SK-N-MC (cell line): ENCODE results near the gene R3HDM2.
A peak's percentile ranks its signal among the peaks of the same experiment; 100 is the strongest.

Experiments used
- DNase-seq: peaks from one replicate; pipeline ENCODE4 v3.0.0-alpha.2; 2011; ENCODE audit warnings: low read depth, low spot score
- H3K27ac ChIP-seq: fragments of 200-600 bp; sonication (generic); 2 replicates; pipeline ENCODE4 v1.5.1; 2016; ENCODE audit warnings: mixed run types
- H3K36me3 ChIP-seq: fragments of 200-600 bp; sonication (generic); 2 replicates; pipeline ENCODE4 v1.6.1; 2017; ENCODE audit warnings: antibody characterized with exemption, low read length, mixed read lengths; ENCODE audit not compliant: insufficient read depth
- H3K4me3 ChIP-seq: fragments of 200-600 bp; sonication (generic); 2 replicates; pipeline ENCODE4 v1.5.1; 2016
- H3K9ac ChIP-seq: fragments of 200-600 bp; sonication (generic); 2 replicates; pipeline ENCODE4 v1.8.0; 2017; ENCODE audit warnings: mixed run types, mixed read lengths; ENCODE audit not compliant: insufficient read length
- H3K9me3 ChIP-seq: fragments of 200-600 bp; sonication (generic); 2 replicates; pipeline ENCODE4 v1.6.1; 2017; ENCODE audit warnings: low read depth, mild to moderate bottlenecking, antibody characterized with exemption, low read length, moderate library complexity, mixed read lengths
- EZH2 ChIP-seq: fragments of 200-600 bp; sonication (generic); IDR thresholded peaks from one replicate; pipeline ENCODE4 v1.6.1; 2017; ENCODE audit warnings: antibody characterized with exemption
- FOXP2 ChIP-seq: optimal IDR thresholded peaks from 2 replicates; pipeline ENCODE3; 2011; ENCODE audit warnings: mild to moderate bottlenecking, moderate library complexity; ENCODE audit not compliant: insufficient read depth; ENCODE audit errors: extremely low read length, control extremely low read depth
- POLR2AphosphoS5 ChIP-seq: IDR thresholded peaks from 2 replicates; pipeline ENCODE4 v1.6.1; 2012; ENCODE audit warnings: mild to moderate bottlenecking, low read depth, low read length, borderline replicate concordance

Gene R3HDM2

DNA sequence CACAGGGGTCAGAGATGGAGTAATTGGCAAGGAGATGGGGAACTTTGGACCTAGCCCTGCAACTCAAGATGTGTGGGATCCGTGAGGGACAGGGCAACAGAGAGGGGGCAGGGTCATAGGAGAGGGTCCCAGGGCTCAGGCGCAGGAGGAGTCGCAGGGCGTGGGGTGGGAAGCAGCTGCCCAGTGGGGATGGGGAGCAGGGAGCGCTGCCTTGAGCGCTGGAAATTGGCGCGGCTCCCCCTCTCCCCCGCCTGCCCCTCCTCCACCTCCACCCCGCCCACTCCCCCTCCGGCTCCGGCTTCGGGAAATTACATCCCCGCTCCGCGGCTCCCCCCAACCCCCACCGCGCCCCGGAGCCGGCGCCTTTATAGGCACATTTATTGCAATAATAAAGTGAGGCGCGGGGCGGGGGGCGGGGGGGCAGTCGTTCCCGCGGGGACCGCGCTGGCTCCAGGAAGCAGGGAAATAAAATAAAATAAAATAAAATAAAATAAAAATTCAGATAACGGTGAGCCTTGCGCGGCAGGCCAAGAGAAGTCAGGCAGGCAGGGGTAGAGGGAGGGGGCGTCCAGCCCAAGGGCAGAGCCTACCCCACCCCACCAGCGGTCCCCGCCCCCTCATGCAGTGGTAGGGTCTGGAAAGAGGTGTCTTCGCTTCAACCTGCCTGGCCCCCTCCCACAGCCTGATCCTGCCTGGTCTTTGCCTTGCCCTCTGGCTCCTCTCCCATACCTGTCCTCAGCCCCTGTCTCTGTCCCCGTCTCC lies 210.7 kb downstream of the R3HDM2 start:
- Histone ChIP-seq H3K36me3 (no peaks in the 10 kb centered on the region), H3K27ac (no peak overlapping the region), H3K9ac (no peak overlapping the region), H3K9me3 (no peaks in the 10 kb centered on the region), H3K4me3 (peak overlapping the region; percentile 80)
- DNase-seq: no peak
- TF ChIP-seq FOXP2: no peak
- TF ChIP-seq POLR2AphosphoS5: no peak
- no peak for TF ChIP-seq EZH2

DNA sequence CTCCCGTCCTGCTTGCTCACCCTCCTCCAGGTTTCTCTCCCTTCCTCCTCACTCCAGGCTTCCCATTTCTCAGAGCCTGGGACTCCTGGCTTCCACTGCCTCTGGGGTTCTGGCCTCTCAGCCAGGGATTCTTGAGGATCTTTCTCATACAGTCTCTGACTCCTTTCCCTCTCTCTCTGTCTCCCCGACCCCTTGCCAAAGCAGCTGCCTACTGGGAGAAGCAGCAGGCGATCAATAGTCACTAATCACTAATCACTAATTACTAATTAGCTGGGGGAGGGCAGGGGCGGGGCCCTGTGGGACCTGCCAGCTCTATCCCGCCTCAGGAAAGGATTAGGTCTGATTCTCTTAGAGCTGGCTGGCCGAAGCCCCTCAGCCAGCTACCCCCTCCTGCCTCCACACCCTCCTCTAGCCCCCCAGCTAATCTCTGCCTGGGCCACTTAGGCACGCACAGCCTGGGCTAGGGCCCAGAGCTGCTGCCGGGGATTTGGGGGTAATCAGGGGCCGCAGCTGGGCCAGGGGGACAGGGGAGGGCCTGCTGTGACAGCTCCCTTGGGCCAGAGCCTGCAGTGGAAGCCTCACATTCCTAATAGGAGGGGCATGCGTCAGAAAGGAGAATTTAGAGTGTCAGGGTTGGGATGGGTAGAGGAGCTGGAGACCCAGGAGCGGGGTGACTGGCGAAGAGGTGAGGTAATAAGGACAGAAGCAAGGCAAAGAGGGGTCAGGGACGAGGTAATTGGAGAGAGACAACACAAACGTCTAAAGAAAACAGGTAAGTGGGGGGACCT lies 211.4 kb downstream of the R3HDM2 start:
- Histone ChIP-seq H3K4me3 (peak overlapping the region; percentile 80), H3K9me3 (no peaks in the 10 kb centered on the region), H3K9ac (peak overlapping the region; percentile 52), H3K27ac (peak overlapping the region; percentile 70), H3K36me3 (no peaks in the 10 kb centered on the region)
- DNase-seq: no peak
- TF ChIP-seq FOXP2 (no peak), POLR2AphosphoS5 (no peak), EZH2 (no peak)

DNA sequence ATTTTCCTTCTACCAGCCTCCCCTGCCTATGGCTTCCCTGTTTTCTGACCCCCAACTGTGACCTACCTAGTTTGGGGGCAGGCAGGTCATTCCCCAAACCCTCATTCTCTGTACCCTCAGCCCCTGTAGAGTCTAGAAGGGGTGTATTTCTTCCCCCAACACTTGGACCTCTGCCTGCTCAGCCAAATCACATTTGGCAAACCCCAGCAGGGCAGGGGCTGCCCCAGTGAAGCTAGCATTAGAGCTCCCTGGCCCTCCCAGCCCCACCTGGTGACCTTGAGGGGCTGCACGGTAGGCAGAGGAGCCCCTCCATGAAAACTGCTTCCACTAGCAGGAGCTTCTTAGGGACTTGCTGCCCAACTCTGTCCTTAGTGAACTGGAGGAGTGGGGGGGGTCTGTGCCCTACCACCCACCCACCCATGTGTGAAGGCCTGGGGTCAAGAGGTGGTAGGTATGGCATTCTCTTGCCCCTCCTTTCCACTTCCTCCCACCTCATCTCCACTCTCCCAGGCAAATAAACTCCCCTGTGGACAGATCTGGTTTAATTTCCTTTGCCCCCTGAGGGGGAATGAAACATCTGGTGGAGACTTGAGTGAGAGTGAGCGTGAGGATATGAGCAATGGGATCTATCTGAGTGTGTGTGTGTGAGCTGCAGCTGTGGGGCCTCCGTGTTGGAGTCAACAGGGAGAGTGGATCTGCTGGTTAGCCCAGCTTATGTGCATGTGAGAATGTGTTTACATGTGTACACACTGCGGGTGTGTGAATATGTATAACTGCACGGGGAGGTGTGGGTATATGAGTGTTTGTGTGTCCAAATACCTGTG lies 212.6 kb downstream of the R3HDM2 start:
- TF ChIP-seq EZH2 (no peak), POLR2AphosphoS5 (no peak), FOXP2 (no peak)
- Histone ChIP-seq H3K9ac (peak overlapping the region; percentile 52), H3K36me3 (no peaks in the 10 kb centered on the region), H3K9me3 (no peaks in the 10 kb centered on the region), H3K4me3 (peak overlapping the region; percentile 80), H3K27ac (peak overlapping the region; percentile 70)
- DNase-seq: no peak

DNA sequence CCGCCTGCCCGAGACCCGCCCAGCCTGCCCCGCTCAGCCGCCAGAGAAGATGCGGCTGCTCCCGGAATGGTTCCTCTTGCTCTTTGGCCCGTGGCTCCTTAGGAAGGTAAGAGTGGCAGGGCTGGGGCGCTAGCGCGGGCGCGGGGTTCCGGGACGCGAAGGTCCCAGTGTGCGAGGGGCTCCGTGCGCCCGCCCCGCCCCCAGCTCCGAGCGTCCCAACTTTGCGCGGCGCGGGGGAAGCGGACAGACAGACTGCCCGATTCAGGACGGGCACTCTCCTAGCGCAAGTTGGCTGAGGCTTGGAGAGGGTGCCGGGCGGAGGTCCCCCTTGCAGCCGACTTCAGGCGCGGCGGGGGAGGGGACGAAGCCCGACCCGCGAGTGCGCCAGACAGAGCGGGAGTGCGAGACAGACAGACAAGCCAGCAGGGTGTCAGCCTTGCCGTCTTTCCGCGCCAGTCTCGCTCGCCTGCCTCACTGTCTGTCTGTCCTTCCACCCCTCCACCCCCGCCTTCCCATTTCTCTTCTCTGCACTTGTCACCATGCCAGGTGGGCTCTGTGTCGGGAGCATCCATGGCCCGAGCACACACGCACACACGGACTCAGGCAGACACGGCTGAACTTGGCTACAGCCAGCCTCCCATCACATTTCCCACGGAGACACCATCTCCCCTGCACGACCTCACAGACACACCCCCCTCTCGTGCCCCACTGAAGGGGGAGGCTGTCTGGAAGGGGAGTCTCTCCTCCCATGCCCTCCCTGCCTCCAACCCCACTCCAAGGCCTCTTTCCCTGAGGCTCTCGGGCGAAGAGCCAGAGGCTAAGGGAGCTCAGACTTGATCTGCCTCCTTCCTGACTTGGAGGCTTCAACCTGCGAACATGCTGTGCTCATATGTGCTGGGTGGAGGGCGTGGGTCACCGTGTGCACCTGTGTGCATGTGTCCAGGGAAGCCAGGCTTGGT lies 213.6 kb downstream of the R3HDM2 start:
- TF ChIP-seq POLR2AphosphoS5: no peak
- TF ChIP-seq FOXP2: no peak
- no peak for TF ChIP-seq EZH2
- DNase-seq: no peak
- Histone ChIP-seq H3K9me3 (no peaks in the 10 kb centered on the region), H3K36me3 (peaks cover 3% of the 10 kb centered on the region; the same call in 1 of the 2 replicates), H3K27ac (no peak overlapping the region), H3K9ac (peak overlapping the region; percentile 67), H3K4me3 (peak overlapping the region; percentile 80)

DNA sequence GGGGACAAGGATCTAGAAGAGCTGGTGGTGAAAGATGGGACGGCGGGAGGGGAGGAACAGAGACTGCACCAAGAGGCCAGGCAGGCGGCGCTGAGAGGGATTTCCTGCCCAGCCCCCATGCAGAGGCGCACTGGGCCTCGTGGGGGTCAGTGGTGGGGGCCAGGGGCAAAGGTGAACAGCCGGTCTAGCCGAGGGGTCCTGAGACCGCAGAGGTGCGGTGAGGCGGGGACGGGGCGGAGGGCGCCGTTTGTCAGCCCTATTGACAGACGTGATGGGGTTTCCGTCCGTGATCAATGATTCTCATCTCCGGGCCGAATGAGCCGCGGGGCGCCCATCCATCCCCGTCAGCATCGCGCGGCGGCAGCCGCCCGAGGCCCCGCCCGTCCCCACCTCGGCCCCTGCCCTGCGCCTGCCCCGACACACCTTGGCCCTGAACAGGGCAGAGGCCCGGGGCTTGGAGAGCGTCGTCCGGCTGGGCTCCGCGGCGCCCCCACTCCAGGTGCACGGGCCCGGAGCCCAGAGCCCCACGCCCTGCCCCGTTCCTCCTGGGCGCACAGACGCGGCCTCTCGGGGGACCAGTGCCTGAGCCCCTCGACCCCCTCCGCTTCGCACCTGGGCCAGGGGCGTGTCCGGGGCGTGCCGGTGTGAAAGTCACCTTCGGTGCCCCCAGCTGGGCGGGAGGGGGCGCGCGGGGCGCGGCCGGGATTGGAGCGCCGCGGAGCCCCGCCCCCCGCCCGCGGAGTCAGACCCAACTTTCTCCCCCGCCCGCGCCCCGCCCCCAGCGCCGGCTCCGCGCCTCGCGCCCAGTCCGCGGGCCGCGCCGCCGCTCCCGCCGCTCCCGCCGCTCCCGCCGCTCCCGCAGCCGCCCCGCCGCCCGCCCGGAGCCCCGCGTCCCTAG lies 214.6 kb downstream of the R3HDM2 start, which contains the start of gene NXPH4:
Gene NXPH4, plus strand, starts transcription at position 781 of the 898 bp plus-strand sequence. CDS start 176 bp downstream, outside the sequence.
- DNase-seq: no peak
- no peaks in the 10 kb centered on the region for H3K9me3 ChIP-seq
- peak within 1 kb of the TSS; percentile 67 for H3K9ac ChIP-seq
- H3K36me3 ChIP-seq: peaks cover 6% of the 10 kb centered on the region; the same call in 1 of the 2 replicates
- H3K4me3 ChIP-seq: peak within 1 kb of the TSS; percentile 80
- TF ChIP-seq EZH2 (no peak), FOXP2 (no peak), POLR2AphosphoS5 (no peak)
- H3K27ac ChIP-seq: no peak within 1 kb of the TSS

DNA sequence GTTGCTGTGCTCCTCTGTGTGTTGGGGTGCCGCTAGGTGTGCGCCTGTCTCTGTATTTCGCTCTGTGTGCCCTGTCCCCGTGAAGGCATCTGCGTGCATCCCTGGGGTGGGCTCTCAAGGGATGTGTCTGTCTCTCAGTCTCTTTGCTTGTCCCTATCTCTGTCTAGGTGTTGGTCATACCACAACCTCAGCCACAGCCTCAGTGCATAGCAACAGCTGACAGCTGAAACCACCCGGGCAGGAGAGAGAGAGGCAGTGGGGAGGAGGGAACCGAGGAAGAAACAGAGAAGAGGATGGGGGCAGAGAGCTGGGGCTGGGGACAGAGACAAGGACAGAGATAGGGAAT lies 215.2 kb downstream of the R3HDM2 start:
- no peak overlapping the region for H3K27ac ChIP-seq
- DNase-seq: no peak
- H3K36me3 ChIP-seq: peaks cover 6% of the 10 kb centered on the region; the same call in 1 of the 2 replicates
- no peaks in the 10 kb centered on the region for H3K9me3 ChIP-seq
- H3K9ac ChIP-seq: no peak overlapping the region
- no peak for TF ChIP-seq POLR2AphosphoS5
- no peak for TF ChIP-seq EZH2
- TF ChIP-seq FOXP2: no peak
- H3K4me3 ChIP-seq: 0 out of 2 replicates have a peak overlapping the region, but pooled peaks have one; percentile 75
